Fibroblast of peridontal ligament (primary cell): ENCODE results near the gene P2RY6.
A peak's percentile ranks its signal among the peaks of the same experiment; 100 is the strongest.
"Not testable (repeated sequence)": the region's sequence is repeated elsewhere in the genome, so short reads cannot be mapped to it uniquely, and the experiment has no call there.

Experiments used
- DNase-seq: peaks from one replicate; pipeline ENCODE4 v3.0.0-alpha.2; 2010; ENCODE audit errors: extremely low read depth

Gene P2RY6

GRCh38 chr11:73271936-73272679 is at the start of gene P2RY6:
TSS of gene P2RY6 (plus strand) at chr11:73272338. CDS start at chr11:73296519, 24,181 bp downstream.
- peak; percentile 47 for DNase-seq

- no peak for DNase-seq
Observed at GRCh38 chr11:73223998-73224730, 48.0 kb upstream of the P2RY6 start.

DNA sequence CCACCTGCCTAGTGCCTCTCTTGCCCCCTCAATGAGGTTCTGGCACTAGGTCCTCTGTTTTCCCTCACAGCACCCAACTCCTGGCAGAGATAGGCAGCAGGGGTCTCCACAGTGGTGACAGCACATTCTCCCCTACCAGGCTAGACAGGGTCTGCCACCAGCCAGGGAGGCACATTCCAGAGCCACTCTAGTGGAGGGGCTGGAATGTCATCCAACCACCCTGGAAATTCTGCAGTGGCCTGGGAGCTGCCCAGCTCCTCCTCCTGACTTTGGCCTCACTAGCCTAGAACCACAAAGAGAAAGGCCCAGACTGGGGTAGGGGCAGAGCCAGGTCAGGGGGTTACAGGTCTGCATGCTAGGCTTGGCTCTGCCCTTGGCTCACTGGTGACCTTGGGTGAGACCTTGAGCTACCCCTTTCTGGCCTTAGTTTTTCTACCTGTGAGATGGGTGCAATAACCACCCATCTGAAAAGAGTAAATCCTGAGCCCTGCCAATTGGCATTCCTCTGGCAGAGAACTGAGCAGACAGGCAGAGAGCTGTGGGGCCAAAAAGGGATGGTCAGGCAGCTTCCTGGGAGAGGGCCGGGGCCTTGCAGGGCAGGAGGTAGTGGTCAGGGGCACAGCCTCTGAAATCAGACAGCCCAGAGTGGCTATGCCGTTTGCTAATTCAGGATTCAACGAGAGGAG is 47.0 kb upstream of the P2RY6 start:
- DNase-seq: no peak

DNA sequence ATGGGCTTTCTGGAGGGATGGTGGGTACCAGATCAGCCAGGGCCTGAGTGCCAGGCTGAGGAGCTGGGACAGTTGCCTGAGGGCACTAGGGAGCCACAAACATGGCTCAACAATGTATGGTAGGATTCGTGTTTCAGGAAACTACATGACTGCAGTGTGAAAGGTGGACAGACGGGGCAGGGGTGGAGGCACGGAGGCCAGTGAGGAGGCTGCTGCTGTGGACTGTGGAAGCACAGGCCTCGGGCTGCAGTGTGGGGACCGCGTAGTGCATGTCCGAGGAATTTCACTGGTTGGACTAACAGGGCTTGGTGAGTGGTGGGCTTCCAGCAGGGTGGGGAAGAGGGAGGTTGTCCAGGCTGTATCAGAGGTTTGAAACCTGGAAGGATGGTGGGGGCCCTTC is 46.3 kb upstream of the P2RY6 start:
- no peak for DNase-seq

DNA sequence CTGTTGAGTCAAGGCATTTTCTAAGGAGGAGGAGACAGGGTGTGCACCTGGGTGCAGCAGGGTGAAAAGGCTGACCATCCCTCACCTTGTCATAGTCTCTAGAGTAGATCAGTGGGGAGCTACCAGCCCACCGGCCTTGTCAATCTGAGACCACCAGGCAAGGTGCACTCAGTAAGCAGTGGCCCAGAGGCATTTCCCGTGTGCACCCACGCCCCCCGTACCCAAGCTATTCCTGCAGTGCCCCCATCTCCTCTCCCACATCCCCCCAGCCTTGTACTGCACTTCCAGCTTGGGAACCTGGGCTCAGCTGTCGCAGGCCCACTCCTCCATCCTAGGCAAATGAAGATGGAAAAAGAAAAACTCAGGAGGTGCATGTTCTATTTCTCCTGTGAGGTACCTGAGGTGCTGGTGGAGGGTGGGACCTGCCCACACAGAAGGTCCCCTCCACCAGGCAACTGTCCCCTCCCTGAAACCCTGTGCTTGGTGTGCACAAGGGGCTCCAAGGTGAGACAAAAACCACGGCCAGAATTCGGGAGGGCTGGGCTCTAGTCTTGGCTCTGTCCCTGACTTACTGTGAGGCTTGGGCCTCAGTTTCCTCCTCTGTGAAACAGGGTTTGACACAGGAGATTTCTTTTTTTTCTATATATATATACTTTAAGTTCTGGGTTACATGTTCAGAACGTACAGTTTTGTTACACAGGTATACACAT is 45.7 kb upstream of the P2RY6 start:
- no peak for DNase-seq

GRCh38 chr11:73227571-73228211 is 44.4 kb upstream of the P2RY6 start:
- no peak for DNase-seq

DNA sequence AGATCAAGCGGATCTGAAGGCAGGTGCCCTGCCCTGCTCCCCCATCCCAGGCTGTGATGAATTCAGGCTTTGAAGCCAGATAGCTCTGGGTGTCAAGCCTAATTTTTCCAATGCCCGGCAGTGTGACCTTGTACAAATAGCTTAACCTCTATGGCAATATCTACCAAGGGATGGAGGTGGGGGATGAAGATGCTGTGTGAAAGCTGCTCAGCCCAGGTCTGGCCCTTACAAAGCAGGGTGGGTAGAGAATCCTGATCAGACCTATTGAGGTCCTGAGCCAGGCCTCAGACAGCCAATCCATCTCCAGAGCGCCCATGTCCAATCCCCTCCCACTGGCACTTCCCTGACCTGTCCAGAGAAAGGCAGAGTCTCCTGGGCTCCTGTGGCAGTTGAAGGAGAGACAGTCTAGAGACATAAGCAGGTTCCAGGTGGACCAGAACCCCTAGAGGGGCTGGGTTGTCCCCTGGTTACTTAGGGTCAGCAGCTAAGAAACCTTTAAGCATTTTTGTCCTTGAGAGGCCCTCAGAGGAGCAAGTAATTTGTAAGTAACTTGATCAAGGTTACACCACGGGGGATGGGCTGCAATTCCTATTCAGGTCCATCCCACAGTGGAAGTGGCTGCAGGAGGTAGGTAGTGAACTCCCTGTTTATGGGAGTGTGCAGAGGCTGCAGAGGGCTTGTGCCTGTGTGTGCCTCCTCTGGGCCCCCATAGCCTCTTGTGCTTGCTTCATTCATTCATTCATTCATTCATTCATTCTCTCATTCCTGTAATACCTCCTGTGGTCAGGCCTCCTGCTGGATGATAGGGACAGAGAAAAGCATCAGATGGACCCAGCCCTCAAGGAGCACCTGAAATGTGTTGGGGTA is 43.6 kb upstream of the P2RY6 start:
- DNase-seq: no peak

DNA sequence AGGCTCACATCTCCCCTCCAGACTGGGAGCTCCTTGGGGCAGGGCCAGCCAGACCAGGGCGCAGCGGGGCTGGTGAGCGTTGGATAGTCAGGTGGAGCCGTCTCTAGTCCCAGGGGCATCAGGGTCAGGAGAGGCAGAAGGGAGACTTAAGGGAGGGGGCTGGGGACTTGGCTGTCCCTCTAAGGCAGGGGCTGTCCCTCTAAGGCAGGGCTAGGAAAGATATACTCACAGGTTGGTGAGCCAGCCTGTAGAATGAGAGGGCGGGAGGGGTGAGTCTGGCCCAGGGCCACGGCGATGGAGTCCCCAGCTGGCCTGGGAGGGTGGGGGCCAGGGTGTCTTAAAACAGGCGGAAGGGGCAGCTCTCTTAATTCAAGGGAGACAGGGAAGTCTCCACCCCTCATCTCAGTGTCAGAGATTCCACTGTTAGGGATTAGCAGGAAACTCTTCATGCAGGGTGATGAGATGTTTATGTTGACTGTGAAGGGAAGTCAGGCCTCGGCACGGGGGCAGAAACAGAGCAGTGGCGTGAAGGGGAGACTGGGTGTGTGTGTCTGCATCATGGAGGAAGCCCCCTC is 42.7 kb upstream of the P2RY6 start:
- DNase-seq: no peak

DNA sequence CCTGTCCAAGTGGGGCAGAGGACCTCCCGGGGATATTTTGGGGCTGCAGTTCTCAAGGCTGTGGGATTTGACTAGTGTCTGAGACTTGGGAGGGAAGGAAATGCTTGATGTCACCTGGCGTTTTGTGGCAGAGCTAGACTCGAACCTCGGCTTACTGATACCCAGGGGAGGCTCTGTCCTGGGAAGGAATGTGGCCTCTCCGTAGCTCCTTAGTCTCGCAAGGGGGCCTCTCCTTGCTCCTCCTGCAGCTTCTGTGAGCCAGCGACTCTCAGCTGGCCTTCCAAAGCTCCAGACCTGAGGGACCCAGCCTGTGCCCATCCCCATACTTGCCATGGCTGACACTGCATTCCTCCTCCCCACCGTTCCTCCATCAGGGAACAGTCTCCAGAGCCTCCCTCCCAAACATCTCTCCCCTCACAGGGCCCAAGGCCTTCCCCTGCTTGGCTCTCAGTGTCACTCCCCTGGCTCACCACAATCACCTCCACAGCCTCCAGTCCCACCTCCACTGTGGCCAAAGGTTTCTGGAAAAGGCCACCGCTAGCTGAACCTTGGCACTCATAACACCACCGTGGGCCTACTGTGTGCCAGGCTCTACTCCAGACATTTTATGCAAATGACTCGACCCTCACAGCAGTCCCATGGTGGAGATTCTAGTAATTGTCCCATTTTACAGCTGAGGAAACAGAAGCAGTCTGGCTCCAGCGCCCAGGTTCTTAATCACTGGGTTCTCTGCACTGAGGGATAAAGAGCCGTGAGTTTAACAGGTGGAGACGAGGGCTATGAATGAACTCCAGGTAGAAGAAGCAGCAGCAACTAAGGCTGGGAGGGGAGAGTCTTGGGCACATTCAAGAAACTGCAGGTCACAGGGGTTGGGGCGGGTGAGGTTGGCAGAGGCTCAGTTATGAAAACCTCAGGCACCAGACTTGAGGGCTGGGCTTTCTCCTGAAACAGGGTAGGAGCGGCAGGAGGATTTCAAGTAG is 42.0 kb upstream of the P2RY6 start:
- no peak for DNase-seq

DNA sequence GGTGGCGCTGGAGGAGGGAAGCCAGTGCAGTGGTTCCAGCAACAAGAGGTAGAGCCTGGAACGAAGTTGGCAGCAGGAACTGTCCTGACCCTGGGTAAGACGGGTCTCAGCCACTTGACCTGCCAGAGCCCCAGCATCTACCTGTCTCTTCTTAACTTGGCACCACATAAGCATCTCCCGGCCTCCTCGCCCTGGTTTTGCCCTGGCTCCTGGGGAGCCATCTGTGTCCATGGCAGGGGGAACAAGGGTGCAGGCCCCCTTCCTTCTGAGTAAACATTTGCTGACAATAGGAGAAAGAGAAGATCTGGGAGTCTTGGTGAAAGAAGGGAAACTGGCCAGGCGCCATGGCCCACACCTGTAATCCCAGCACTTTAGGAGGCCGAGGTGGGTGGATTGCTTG is 41.2 kb upstream of the P2RY6 start:
- no peak for DNase-seq

GRCh38 chr11:73232487-73232886 is 39.7 kb upstream of the P2RY6 start:
- DNase-seq: not testable (repeated sequence)

DNA sequence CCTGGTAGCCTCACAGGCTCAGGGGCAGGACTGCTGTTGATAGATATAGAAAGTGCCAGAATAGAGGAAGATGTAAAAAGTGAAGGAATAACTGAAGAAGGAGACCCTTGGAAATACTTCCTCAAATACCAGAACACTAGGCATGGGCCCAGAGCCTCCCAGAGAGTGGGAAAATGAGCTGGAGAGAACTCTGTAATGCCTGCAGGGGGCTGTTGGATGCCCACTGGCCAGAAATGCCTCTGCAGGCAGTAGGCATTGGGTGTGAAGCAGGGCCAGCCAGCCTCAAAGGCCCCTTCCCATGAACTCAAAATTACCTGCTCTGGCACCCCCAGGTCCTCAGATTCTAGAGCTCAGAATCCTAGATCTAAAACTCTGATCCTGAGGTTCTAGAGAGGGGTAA is 38.9 kb upstream of the P2RY6 start:
- no peak for DNase-seq

GRCh38 chr11:73233692-73234470 is 38.3 kb upstream of the P2RY6 start:
- DNase-seq: peak; percentile 25

DNA sequence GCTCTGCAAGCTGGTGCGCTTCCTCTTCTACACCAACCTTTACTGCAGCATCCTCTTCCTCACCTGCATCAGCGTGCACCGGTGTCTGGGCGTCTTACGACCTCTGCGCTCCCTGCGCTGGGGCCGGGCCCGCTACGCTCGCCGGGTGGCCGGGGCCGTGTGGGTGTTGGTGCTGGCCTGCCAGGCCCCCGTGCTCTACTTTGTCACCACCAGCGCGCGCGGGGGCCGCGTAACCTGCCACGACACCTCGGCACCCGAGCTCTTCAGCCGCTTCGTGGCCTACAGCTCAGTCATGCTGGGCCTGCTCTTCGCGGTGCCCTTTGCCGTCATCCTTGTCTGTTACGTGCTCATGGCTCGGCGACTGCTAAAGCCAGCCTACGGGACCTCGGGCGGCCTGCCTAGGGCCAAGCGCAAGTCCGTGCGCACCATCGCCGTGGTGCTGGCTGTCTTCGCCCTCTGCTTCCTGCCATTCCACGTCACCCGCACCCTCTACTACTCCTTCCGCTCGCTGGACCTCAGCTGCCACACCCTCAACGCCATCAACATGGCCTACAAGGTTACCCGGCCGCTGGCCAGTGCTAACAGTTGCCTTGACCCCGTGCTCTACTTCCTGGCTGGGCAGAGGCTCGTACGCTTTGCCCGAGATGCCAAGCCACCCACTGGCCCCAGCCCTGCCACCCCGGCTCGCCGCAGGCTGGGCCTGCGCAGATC is 37.5 kb upstream of the P2RY6 start:
- DNase-seq: no peak

- no peak for DNase-seq
Observed at GRCh38 chr11:73235236-73235786, 36.8 kb upstream of the P2RY6 start.

DNA sequence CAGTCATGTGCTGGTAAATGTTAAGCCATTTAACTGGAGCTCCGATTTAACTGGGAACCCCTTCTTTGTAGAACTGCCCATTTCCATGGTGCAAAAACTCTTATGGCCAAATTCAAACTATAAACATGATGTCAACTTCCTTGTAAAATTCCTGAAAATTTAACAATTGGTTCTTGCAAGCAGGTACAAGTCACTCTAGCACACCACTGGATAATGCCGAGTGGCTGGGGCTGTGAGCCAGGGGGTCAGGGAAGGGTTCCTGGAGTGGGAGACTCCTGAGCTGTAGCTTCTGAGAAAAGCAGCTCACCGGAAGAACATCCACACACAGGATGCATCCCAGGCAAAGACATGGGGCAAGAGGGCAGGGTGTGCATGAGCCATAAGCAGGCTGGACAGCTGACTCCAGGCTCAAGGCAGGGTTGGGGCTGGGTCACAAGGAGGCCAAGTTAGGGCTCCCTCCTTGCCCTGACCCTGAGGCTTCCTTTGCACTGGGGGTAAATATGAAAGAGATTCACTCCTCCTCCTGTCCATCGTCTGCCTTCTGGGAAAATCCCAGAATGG is 35.9 kb upstream of the P2RY6 start:
- DNase-seq: no peak

- DNase-seq: peak; percentile 29
Observed at GRCh38 chr11:73236854-73237253, 35.3 kb upstream of the P2RY6 start.
